ENCODE data around the gene POU2F3. TPM values are rescaled to one million over a fixed set of nuclear protein-coding genes. Genes with fewer than 3 reads are reported as not detected.

POU2F3 gene
- total and polyA plus RNA-seq, 2 of the 8 experiments (the other 6 are each of a cell fraction or from before 2014, with no cell fraction given), result 1.0 to 2.1 TPM

DNA sequence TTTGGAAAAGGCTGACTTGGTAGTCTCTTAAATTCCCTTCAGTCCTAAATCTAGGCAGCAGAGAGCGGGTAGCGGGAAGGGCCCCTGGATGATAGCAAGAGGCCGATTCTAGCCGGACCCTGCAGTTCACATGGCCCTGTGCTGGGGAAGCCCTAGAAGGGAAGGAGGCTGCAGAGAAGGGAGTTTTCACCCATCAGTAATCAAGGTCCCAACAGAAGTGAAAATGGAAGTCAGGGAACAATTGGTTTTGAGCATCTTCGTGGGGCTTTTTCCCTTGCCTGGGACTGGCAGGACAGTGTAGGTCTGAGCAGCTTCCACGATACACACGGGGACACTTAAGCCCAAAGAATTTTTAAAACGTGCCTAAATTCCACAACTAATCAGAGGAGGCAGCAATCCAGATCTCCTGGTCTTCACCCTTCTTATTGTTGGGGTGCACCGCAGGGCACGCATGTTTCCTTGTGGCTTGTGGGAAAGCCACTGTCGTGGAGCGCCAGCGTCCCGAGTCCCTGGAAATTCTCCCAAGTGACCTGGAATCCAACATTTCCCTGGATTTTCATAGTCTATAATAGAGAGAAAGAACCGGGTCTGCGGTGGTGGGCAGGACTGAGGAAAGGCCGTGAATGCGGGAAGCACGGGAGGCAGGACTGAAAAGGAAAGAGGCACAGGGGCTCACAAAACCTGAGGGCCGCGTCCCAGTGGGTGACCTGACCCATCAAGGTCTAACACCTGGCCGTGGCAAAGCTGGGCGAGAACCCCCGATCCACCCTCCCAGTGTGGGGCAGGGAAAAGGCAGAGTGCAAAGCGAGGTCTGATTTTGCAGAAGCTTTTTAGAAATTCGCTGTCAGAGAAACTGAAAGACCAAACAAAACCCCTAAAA lies 30.0 kb upstream of the POU2F3 start (continued):
- no peak for TF ChIP-seq EGR1 (IDR thresholded peaks at IDR 0.05; ENCODE audit: borderline replicate concordance, low read depth, low read length)
- no peak for TF ChIP-seq RFX5 (IDR thresholded peaks at IDR 0.05; ENCODE audit: borderline replicate concordance, low read depth, low read length)
- no peak for TF ChIP-seq BACH1 (IDR thresholded peaks at IDR 0.05; ENCODE audit: low read length)
- TF ChIP-seq KDM4A (IDR thresholded peaks at IDR 0.05; ENCODE audit: low read depth, low read length, severe bottlenecking), result no peak
- TF ChIP-seq JUND (IDR thresholded peaks at IDR 0.05; ENCODE audit: low read length), result no peak
- TF ChIP-seq BCL11A (IDR thresholded peaks at IDR 0.05; ENCODE audit: low read depth in 2 of 2, low read length in 2 of 2), result no peak
- no peak for TF ChIP-seq GABPA (IDR thresholded peaks at IDR 0.05; ENCODE audit: borderline replicate concordance, insufficient read depth, low read length)
- TF ChIP-seq, protein P1, sequence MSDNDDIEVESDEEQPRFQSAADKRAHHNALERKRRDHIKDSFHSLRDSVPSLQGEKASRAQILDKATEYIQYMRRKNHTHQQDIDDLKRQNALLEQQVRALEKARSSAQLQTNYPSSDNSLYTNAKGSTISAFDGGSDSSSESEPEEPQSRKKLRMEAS (IDR thresholded peaks at IDR 0.05), result no peak
- no peak for TF ChIP-seq SAP30 (IDR thresholded peaks at IDR 0.05; ENCODE audit: insufficient read depth, insufficient replicate concordance, low read length)
- TF ChIP-seq, protein P2, sequence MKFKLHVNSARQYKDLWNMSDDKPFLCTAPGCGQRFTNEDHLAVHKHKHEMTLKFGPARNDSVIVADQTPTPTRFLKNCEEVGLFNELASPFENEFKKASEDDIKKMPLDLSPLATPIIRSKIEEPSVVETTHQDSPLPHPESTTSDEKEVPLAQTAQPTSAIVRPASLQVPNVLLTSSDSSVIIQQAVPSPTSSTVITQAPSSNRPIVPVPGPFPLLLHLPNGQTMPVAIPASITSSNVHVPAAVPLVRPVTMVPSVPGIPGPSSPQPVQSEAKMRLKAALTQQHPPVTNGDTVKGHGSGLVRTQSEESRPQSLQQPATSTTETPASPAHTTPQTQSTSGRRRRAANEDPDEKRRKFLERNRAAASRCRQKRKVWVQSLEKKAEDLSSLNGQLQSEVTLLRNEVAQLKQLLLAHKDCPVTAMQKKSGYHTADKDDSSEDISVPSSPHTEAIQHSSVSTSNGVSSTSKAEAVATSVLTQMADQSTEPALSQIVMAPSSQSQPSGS (IDR thresholded peaks at IDR 0.05; ENCODE audit: low read length), result no peak
- no peak for TF ChIP-seq HDAC6 (IDR thresholded peaks at IDR 0.05; ENCODE audit: low read depth, low read length)
- no peak for TF ChIP-seq NANOG (IDR thresholded peaks at IDR 0.05; ENCODE audit: insufficient read depth, low read depth, low read length, poor library complexity, severe bottlenecking)
- TF ChIP-seq HDAC2 (IDR thresholded peaks at IDR 0.05; ENCODE audit: borderline replicate concordance in 1 of 2, low read depth in 2 of 2, low read length in 2 of 2), result no peak
- TF ChIP-seq, protein P3, sequence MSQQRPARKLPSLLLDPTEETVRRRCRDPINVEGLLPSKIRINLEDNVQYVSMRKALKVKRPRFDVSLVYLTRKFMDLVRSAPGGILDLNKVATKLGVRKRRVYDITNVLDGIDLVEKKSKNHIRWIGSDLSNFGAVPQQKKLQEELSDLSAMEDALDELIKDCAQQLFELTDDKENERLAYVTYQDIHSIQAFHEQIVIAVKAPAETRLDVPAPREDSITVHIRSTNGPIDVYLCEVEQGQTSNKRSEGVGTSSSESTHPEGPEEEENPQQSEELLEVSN (IDR thresholded peaks at IDR 0.05), result no peak
- no peak for TF ChIP-seq CREB1 (IDR thresholded peaks at IDR 0.05)
